ENCODE data around the gene AUTS2. TPM values are rescaled to one million over a fixed set of nuclear protein-coding genes. Genes with fewer than 3 reads are reported as not detected.

The AUTS2 gene
- total RNA-seq, 1 experiment from 2014 or later, result 50.0 TPM

GRCh38 chr7:70389531-70390151 lies 791.4 kb downstream of the AUTS2 start (continued):
- TF ChIP-seq, protein P1, sequence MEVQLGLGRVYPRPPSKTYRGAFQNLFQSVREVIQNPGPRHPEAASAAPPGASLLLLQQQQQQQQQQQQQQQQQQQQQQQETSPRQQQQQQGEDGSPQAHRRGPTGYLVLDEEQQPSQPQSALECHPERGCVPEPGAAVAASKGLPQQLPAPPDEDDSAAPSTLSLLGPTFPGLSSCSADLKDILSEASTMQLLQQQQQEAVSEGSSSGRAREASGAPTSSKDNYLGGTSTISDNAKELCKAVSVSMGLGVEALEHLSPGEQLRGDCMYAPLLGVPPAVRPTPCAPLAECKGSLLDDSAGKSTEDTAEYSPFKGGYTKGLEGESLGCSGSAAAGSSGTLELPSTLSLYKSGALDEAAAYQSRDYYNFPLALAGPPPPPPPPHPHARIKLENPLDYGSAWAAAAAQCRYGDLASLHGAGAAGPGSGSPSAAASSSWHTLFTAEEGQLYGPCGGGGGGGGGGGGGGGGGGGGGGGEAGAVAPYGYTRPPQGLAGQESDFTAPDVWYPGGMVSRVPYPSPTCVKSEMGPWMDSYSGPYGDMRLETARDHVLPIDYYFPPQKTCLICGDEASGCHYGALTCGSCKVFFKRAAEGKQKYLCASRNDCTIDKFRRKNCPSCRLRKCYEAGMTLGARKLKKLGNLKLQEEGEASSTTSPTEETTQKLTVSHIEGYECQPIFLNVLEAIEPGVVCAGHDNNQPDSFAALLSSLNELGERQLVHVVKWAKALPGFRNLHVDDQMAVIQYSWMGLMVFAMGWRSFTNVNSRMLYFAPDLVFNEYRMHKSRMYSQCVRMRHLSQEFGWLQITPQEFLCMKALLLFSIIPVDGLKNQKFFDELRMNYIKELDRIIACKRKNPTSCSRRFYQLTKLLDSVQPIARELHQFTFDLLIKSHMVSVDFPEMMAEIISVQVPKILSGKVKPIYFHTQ (CRISPR knock-in tag; IDR thresholded peaks at IDR 0.05), result no peak
- no peak for TF ChIP-seq ZNF263 (CRISPR knock-in tag; IDR thresholded peaks at IDR 0.05; ENCODE audit: low read depth)
- no peak for TF ChIP-seq ZMAT4 (CRISPR knock-in tag; IDR thresholded peaks at IDR 0.05)
- TF ChIP-seq ZNF512 (CRISPR knock-in tag; IDR thresholded peaks at IDR 0.05; ENCODE audit: borderline replicate concordance), result no peak
- no peak for TF ChIP-seq ZNF317 (CRISPR knock-in tag; IDR thresholded peaks at IDR 0.05; ENCODE audit: borderline replicate concordance, low read depth)

DNA sequence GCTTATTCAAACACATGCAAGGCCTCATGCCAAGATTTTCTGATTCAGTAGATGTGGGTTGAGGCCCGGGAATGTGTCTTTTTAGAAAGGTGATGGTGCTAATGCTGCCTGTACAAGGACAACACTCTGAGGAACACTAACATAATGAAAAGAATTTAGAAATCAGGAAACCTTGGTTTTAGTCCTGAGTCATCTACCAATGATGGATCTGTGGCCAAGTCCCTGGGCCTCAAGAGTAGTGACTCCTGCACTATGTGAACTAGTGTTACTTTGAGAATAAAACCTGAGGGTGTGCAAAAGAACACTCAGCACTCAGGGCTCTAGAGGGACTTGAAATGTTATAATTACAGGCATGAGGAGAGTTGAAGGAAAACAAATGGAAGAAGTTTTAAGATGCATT lies 792.0 kb downstream of the AUTS2 start:
- POLR2A ChIA-PET, result no interaction called here
- no peaks in the 10 kb centered on the region for H3K27me3 Mint-ChIP-seq (ENCODE audit: low read depth)
- no peak for TF ChIP-seq TEAD4 (CRISPR knock-in tag; IDR thresholded peaks at IDR 0.05)
- no peak for TF ChIP-seq SOX15 (CRISPR knock-in tag; IDR thresholded peaks at IDR 0.05)
- TF ChIP-seq, protein P2, sequence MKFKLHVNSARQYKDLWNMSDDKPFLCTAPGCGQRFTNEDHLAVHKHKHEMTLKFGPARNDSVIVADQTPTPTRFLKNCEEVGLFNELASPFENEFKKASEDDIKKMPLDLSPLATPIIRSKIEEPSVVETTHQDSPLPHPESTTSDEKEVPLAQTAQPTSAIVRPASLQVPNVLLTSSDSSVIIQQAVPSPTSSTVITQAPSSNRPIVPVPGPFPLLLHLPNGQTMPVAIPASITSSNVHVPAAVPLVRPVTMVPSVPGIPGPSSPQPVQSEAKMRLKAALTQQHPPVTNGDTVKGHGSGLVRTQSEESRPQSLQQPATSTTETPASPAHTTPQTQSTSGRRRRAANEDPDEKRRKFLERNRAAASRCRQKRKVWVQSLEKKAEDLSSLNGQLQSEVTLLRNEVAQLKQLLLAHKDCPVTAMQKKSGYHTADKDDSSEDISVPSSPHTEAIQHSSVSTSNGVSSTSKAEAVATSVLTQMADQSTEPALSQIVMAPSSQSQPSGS (CRISPR knock-in tag; IDR thresholded peaks at IDR 0.05; ENCODE audit: borderline replicate concordance, low read depth), result no peak
- no peak for TF ChIP-seq SMAD3 (CRISPR knock-in tag; IDR thresholded peaks at IDR 0.05; ENCODE audit: borderline replicate concordance)
- DNase-seq (ENCODE audit: low spot score), result no peak
- H3K4me1 Mint-ChIP-seq, result peaks cover 4% of the 10 kb centered on the region
- no peak overlapping the region for H3K4me3 Mint-ChIP-seq
- no peaks in the 10 kb centered on the region for H3K36me3 Mint-ChIP-seq
- no peaks in the 10 kb centered on the region for H3K9me3 Mint-ChIP-seq
- H3K27ac Mint-ChIP-seq, result no peak overlapping the region
- ATAC-seq, result no peak
- CTCF ChIA-PET, result no interaction called here

DNA sequence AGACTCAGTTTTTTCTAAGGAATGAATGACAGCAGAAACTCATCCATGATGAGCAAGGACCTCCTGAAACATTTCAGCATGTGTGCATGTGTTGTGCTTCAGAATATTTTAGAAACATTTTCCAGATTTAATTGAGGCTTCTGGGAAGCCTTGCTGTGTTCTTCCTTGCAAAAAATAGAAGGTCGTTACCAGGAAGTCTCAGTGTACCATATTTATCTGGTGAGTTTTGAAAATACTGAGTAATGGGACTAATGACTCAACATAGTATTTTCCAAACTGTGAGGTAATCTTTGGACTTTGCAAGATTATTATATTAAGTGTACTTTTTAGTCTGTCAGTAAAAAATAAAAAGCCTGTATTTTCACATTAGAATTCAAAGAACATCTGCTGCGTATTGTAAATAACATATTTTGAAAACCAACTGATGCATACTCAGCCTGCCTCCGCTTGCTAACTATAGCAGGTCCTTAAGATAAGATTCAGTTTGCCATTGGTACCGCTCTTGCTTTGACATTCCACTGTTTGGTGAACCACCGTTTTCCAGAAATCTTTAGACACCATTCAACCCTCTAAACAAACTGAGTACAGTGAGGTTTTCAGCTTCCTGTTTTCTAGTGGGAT lies 794.1 kb downstream of the AUTS2 start:
- H3K27me3 Mint-ChIP-seq (ENCODE audit: low read depth), result no peaks in the 10 kb centered on the region
- peaks cover 4% of the 10 kb centered on the region for H3K4me1 Mint-ChIP-seq
- H3K4me3 Mint-ChIP-seq, result no peak overlapping the region
- DNase-seq (ENCODE audit: low spot score) (no peak), ATAC-seq (no peak)
- no peaks in the 10 kb centered on the region for H3K36me3 Mint-ChIP-seq
- ChIA-PET POLR2A (no interaction called here), CTCF (no interaction called here)
- TF ChIP-seq ZNF263 (CRISPR knock-in tag; IDR thresholded peaks at IDR 0.05; ENCODE audit: low read depth) (no peak), HMGA2 (CRISPR knock-in tag; IDR thresholded peaks at IDR 0.05) (no peak), E2F4 (CRISPR knock-in tag; IDR thresholded peaks at IDR 0.05; ENCODE audit: borderline replicate concordance, low read depth) (no peak), FOXP1 (CRISPR knock-in tag; IDR thresholded peaks at IDR 0.05; ENCODE audit: borderline replicate concordance) (no peak)
- TF ChIP-seq, protein P3, sequence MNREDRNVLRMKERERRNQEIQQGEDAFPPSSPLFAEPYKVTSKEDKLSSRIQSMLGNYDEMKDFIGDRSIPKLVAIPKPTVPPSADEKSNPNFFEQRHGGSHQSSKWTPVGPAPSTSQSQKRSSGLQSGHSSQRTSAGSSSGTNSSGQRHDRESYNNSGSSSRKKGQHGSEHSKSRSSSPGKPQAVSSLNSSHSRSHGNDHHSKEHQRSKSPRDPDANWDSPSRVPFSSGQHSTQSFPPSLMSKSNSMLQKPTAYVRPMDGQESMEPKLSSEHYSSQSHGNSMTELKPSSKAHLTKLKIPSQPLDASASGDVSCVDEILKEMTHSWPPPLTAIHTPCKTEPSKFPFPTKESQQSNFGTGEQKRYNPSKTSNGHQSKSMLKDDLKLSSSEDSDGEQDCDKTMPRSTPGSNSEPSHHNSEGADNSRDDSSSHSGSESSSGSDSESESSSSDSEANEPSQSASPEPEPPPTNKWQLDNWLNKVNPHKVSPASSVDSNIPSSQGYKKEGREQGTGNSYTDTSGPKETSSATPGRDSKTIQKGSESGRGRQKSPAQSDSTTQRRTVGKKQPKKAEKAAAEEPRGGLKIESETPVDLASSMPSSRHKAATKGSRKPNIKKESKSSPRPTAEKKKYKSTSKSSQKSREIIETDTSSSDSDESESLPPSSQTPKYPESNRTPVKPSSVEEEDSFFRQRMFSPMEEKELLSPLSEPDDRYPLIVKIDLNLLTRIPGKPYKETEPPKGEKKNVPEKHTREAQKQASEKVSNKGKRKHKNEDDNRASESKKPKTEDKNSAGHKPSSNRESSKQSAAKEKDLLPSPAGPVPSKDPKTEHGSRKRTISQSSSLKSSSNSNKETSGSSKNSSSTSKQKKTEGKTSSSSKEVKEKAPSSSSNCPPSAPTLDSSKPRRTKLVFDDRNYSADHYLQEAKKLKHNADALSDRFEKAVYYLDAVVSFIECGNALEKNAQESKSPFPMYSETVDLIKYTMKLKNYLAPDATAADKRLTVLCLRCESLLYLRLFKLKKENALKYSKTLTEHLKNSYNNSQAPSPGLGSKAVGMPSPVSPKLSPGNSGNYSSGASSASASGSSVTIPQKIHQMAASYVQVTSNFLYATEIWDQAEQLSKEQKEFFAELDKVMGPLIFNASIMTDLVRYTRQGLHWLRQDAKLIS (CRISPR knock-in tag; IDR thresholded peaks at IDR 0.05; ENCODE audit: borderline replicate concordance), result no peak
- TF ChIP-seq, protein P4, sequence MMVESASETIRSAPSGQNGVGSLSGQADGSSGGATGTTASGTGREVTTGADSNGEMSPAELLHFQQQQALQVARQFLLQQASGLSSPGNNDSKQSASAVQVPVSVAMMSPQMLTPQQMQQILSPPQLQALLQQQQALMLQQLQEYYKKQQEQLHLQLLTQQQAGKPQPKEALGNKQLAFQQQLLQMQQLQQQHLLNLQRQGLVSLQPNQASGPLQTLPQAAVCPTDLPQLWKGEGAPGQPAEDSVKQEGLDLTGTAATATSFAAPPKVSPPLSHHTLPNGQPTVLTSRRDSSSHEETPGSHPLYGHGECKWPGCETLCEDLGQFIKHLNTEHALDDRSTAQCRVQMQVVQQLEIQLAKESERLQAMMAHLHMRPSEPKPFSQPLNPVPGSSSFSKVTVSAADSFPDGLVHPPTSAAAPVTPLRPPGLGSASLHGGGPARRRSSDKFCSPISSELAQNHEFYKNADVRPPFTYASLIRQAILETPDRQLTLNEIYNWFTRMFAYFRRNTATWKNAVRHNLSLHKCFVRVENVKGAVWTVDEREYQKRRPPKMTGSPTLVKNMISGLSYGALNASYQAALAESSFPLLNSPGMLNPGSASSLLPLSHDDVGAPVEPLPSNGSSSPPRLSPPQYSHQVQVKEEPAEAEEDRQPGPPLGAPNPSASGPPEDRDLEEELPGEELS (CRISPR knock-in tag; IDR thresholded peaks at IDR 0.05), result no peak
- no peaks in the 10 kb centered on the region for H3K9me3 Mint-ChIP-seq
- H3K27ac Mint-ChIP-seq, result no peak overlapping the region
